HEK293 (cell line): Measurements from ENCODE around the gene CYP17A1.

Experiments used
- HIC1 ChIP-seq: fragments of 450-650 bp; formaldehyde crosslinking; IDR thresholded peaks from 2 replicates; pipeline ENCODE4 v1.5.1; 2016; ENCODE audit warnings: missing biosample characterization, missing genetic modification characterization
- MEIS1 ChIP-seq: sonication (generic); formaldehyde crosslinking; IDR thresholded peaks from 2 replicates; pipeline ENCODE4 v1.8.1; 2022; ENCODE audit warnings: missing genetic modification reagents, mild to moderate bottlenecking, borderline replicate concordance
- SETDB1 ChIP-seq: IDR thresholded peaks from one replicate; pipeline ENCODE4 v1.6.1; 2017; ENCODE audit warnings: mild to moderate bottlenecking, low read length, moderate library complexity, mixed read lengths; ENCODE audit not compliant: insufficient read length
- ZBTB21 ChIP-seq: fragments of 450-650 bp; formaldehyde crosslinking; IDR thresholded peaks from 2 replicates; pipeline ENCODE4 v1.5.1; 2017; ENCODE audit warnings: missing biosample characterization, missing genetic modification characterization
- ZBTB48 ChIP-seq: fragments of 450-650 bp; formaldehyde crosslinking; IDR thresholded peaks from 2 replicates; pipeline ENCODE4 v1.5.1; 2016; ENCODE audit warnings: missing biosample characterization, missing genetic modification characterization
- ZNF274 ChIP-seq, 2 experiments: fragments of 200-500 bp in 1 of 2; fragments of 450-650 bp in 1 of 2; sonication (Bioruptor generic) in 1 of 2; formaldehyde crosslinking in 1 of 2; IDR thresholded peaks; 2 replicates each; pipeline versions ENCODE4 v1.5.1 to v1.6.1; 2014 to 2016; ENCODE audit warnings: borderline replicate concordance in 1 of 2, inconsistent platforms in 1 of 2, low read length in 1 of 2, missing biosample characterization in 1 of 2, missing genetic modification characterization in 1 of 2
- ZNF354C ChIP-seq: fragments of 450-650 bp; formaldehyde crosslinking; IDR thresholded peaks from 2 replicates; pipeline ENCODE4 v1.5.1; 2016; ENCODE audit warnings: missing biosample characterization, missing genetic modification characterization, low read depth, borderline replicate concordance
- ZNF558 ChIP-seq: fragments of 450-650 bp; formaldehyde crosslinking; IDR thresholded peaks from 2 replicates; pipeline ENCODE4 v1.5.1; 2016; ENCODE audit warnings: missing biosample characterization, missing genetic modification characterization
- ZNF658 ChIP-seq: fragments of 450-650 bp; formaldehyde crosslinking; IDR thresholded peaks from 2 replicates; pipeline ENCODE4; 2016; ENCODE audit warnings: missing biosample characterization, missing genetic modification characterization
- ZSCAN30 ChIP-seq: fragments of 450-650 bp; IDR thresholded peaks from 2 replicates; pipeline ENCODE4 v1.5.1; 2018; ENCODE audit warnings: missing biosample characterization, mild to moderate bottlenecking, missing genetic modification characterization, moderate library complexity
- TF ChIP-seq, protein P1 (sequence below): fragments of 450-650 bp; formaldehyde crosslinking; IDR thresholded peaks from 2 replicates; pipeline ENCODE4 v1.5.1; 2016; ENCODE audit warnings: missing biosample characterization, missing genetic modification characterization, low read depth
- TF ChIP-seq, protein P2 (sequence below): fragments of 450-650 bp; formaldehyde crosslinking; IDR thresholded peaks from 2 replicates; pipeline ENCODE4 v1.5.1; 2016; ENCODE audit warnings: missing biosample characterization, missing genetic modification characterization
- TF ChIP-seq, protein P3 (sequence below): fragments of 450-650 bp; formaldehyde crosslinking; IDR thresholded peaks from 2 replicates; pipeline ENCODE4 v1.5.1; 2016; ENCODE audit warnings: missing biosample characterization, missing genetic modification characterization
- TF ChIP-seq, protein P4 (sequence below): fragments of 450-650 bp; formaldehyde crosslinking; IDR thresholded peaks from 2 replicates; pipeline ENCODE4 v1.5.1; 2016; ENCODE audit warnings: missing biosample characterization, missing genetic modification characterization

GRCh38 chr10:102812231-102812876, 24.9 kb downstream of the CYP17A1 start:
- TF ChIP-seq ZNF354C (no peak), ZSCAN30 (tag by site-specific recombination) (no peak), ZNF274 (IDR thresholded peaks at IDR 0.05; ENCODE audit: low read length) (no peak), ZNF274 (tag by site-specific recombination; IDR thresholded peaks at IDR 0.05; ENCODE audit: borderline replicate concordance) (no peak), MEIS1 (CRISPR knock-in tag) (no peak), HIC1 (tag by site-specific recombination) (no peak), ZBTB48 (no peak), ZNF558 (no peak), SETDB1 (no peak), ZNF658 (tag by site-specific recombination) (no peak), ZBTB21 (tag by site-specific recombination) (no peak)
- TF ChIP-seq, protein P1, sequence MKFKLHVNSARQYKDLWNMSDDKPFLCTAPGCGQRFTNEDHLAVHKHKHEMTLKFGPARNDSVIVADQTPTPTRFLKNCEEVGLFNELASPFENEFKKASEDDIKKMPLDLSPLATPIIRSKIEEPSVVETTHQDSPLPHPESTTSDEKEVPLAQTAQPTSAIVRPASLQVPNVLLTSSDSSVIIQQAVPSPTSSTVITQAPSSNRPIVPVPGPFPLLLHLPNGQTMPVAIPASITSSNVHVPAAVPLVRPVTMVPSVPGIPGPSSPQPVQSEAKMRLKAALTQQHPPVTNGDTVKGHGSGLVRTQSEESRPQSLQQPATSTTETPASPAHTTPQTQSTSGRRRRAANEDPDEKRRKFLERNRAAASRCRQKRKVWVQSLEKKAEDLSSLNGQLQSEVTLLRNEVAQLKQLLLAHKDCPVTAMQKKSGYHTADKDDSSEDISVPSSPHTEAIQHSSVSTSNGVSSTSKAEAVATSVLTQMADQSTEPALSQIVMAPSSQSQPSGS (tag by site-specific recombination) = no peak
- TF ChIP-seq, protein P2, sequence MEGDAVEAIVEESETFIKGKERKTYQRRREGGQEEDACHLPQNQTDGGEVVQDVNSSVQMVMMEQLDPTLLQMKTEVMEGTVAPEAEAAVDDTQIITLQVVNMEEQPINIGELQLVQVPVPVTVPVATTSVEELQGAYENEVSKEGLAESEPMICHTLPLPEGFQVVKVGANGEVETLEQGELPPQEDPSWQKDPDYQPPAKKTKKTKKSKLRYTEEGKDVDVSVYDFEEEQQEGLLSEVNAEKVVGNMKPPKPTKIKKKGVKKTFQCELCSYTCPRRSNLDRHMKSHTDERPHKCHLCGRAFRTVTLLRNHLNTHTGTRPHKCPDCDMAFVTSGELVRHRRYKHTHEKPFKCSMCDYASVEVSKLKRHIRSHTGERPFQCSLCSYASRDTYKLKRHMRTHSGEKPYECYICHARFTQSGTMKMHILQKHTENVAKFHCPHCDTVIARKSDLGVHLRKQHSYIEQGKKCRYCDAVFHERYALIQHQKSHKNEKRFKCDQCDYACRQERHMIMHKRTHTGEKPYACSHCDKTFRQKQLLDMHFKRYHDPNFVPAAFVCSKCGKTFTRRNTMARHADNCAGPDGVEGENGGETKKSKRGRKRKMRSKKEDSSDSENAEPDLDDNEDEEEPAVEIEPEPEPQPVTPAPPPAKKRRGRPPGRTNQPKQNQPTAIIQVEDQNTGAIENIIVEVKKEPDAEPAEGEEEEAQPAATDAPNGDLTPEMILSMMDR = no peak
- TF ChIP-seq, protein P3, sequence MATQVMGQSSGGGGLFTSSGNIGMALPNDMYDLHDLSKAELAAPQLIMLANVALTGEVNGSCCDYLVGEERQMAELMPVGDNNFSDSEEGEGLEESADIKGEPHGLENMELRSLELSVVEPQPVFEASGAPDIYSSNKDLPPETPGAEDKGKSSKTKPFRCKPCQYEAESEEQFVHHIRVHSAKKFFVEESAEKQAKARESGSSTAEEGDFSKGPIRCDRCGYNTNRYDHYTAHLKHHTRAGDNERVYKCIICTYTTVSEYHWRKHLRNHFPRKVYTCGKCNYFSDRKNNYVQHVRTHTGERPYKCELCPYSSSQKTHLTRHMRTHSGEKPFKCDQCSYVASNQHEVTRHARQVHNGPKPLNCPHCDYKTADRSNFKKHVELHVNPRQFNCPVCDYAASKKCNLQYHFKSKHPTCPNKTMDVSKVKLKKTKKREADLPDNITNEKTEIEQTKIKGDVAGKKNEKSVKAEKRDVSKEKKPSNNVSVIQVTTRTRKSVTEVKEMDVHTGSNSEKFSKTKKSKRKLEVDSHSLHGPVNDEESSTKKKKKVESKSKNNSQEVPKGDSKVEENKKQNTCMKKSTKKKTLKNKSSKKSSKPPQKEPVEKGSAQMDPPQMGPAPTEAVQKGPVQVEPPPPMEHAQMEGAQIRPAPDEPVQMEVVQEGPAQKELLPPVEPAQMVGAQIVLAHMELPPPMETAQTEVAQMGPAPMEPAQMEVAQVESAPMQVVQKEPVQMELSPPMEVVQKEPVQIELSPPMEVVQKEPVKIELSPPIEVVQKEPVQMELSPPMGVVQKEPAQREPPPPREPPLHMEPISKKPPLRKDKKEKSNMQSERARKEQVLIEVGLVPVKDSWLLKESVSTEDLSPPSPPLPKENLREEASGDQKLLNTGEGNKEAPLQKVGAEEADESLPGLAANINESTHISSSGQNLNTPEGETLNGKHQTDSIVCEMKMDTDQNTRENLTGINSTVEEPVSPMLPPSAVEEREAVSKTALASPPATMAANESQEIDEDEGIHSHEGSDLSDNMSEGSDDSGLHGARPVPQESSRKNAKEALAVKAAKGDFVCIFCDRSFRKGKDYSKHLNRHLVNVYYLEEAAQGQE = no peak
- TF ChIP-seq, protein P4, sequence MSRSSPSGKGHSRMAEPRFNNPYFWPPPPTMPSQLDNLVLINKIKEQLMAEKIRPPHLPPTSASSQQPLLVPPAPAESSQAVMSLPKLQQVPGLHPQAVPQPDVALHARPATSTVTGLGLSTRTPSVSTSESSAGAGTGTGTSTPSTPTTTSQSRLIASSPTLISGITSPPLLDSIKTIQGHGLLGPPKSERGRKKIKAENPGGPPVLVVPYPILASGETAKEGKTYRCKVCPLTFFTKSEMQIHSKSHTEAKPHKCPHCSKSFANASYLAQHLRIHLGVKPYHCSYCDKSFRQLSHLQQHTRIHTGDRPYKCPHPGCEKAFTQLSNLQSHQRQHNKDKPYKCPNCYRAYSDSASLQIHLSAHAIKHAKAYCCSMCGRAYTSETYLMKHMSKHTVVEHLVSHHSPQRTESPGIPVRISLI (tag by site-specific recombination) = no peak
